ENCODE data around the gene ADCY10.
A peak's percentile ranks its signal among the peaks of the same experiment; 100 is the strongest.

ADCY10 gene

GRCh38 chr1:167824163-167824794, 89.7 kb downstream of the ADCY10 start:
- H3K4me3 ChIP-seq (ENCODE audit: control insufficient read depth, low read depth, low read length), result no peak overlapping the region
- TF ChIP-seq CTCF (conservative IDR thresholded peaks at IDR 0.05; ENCODE audit: control insufficient read depth, insufficient read depth, low read depth, low read length), result no peak
- DNase-seq (ENCODE audit: low read depth), result no peak

- DNase-seq (ENCODE audit: low read depth), result no peak
Observed at GRCh38 chr1:167821969-167822685, 91.8 kb downstream of the ADCY10 start.

GRCh38 chr1:167821356-167821685, 92.6 kb downstream of the ADCY10 start:
- no peak overlapping the region for H3K4me3 ChIP-seq (ENCODE audit: control insufficient read depth, low read depth, low read length)
- no peak for DNase-seq (ENCODE audit: low read depth)
- TF ChIP-seq CTCF (conservative IDR thresholded peaks at IDR 0.05; ENCODE audit: control insufficient read depth, insufficient read depth, low read depth, low read length), result no peak

More at GRCh38 chr1:167821969-167822685, 91.8 kb downstream of the ADCY10 start:
- no peak for TF ChIP-seq CTCF (conservative IDR thresholded peaks at IDR 0.05; ENCODE audit: control insufficient read depth, insufficient read depth, low read depth, low read length)
- H3K4me3 ChIP-seq (ENCODE audit: control insufficient read depth, low read depth, low read length), result no peak overlapping the region

- TF ChIP-seq CTCF (conservative IDR thresholded peaks at IDR 0.05; ENCODE audit: control insufficient read depth, insufficient read depth, low read depth, low read length), result no peak
- H3K4me3 ChIP-seq (ENCODE audit: control insufficient read depth, low read depth, low read length), result no peak overlapping the region
Observed at GRCh38 chr1:167820684-167821355, 93.1 kb downstream of the ADCY10 start.

GRCh38 chr1:167819849-167820683, 93.9 kb downstream of the ADCY10 start:
- peak; percentile 94 for DNase-seq (ENCODE audit: low read depth)
- TF ChIP-seq CTCF (conservative IDR thresholded peaks at IDR 0.05; ENCODE audit: control insufficient read depth, insufficient read depth, low read depth, low read length), result no peak
- no peak overlapping the region for H3K4me3 ChIP-seq (ENCODE audit: control insufficient read depth, low read depth, low read length)

More at GRCh38 chr1:167820684-167821355, 93.1 kb downstream of the ADCY10 start:
- DNase-seq (ENCODE audit: low read depth), result no peak

GRCh38 chr1:167815650-167816049, 98.3 kb downstream of the ADCY10 start:
- TF ChIP-seq CTCF (conservative IDR thresholded peaks at IDR 0.05; ENCODE audit: control insufficient read depth, insufficient read depth, low read depth, low read length), result no peak
- DNase-seq (ENCODE audit: low read depth), result no peak
- H3K4me3 ChIP-seq (ENCODE audit: control insufficient read depth, low read depth, low read length), result no peak overlapping the region

Data from fibroblast of mammary gland (primary cell).